Peyer's patch (tissue), 4 donors: ENCODE results near the gene RPS14. TPM values are rescaled to one million over a fixed set of nuclear protein-coding genes. Genes with fewer than 3 reads are reported as not detected.

Experiments used
- DNase-seq, 3 donors: peaks; one replicate each; pipeline ENCODE4 v3.0.0-alpha.2; 2017 to 2019
- H3K27ac ChIP-seq, 4 donors: fragments of 200-600 bp; sonication (generic); one replicate each; pipeline ENCODE4 v1.5.1; 2016 to 2019
- H3K27me3 ChIP-seq, 2 donors: fragments of 200-600 bp; sonication (generic); one replicate each; pipeline ENCODE4 v1.5.1; 2019
- H3K36me3 ChIP-seq, 3 donors: fragments of 200-600 bp; sonication (generic); one replicate each; pipeline ENCODE4 v1.5.1; 2016 to 2019
- H3K4me1 ChIP-seq, 4 donors: fragments of 200-600 bp; sonication (generic); one replicate each; pipeline ENCODE4 v1.5.1; 2016 to 2019
- H3K4me3 ChIP-seq, 4 donors: fragments of 200-600 bp; sonication (generic); 1 replicate in 3 of 4; 2 replicates in 1 of 4; pipeline ENCODE4 v1.5.1; 2016 to 2019; ENCODE audit warnings: mild to moderate bottlenecking in 1 of 4
- H3K9me3 ChIP-seq, 4 donors: fragments of 200-600 bp; sonication (generic); one replicate each; pipeline ENCODE4 v1.5.1; 2016 to 2019; ENCODE audit warnings: mild to moderate bottlenecking in 1 of 4
- POLR2A ChIP-seq, 2 donors: fragments of 450-650 bp; IDR thresholded peaks; one replicate each; pipeline ENCODE4 v1.5.1; 2017; ENCODE audit warnings: antibody characterized with exemption in 2 of 2, mild to moderate bottlenecking in 2 of 2, moderate library complexity in 2 of 2
- total RNA-seq, 4 donors: library from RNA; depleted of rRNA; stranded (reverse); fragments of >200 nt; gene quantifications; one replicate each; pipeline ENCODE4 v1.1.0, GENCODE V29; 2016
- TF ChIP-seq, protein P1 (sequence below), 6 experiments: fragments of 450-650 bp in 4 of 6; fragments of 200-600 bp in 2 of 6; sonication (generic) in 1 of 6; IDR thresholded peaks; one replicate each; pipeline ENCODE4 v1.5.1; 2017 to 2019; ENCODE audit warnings: antibody characterized with exemption in 6 of 6, mild to moderate bottlenecking in 3 of 6, moderate library complexity in 1 of 6

The RPS14 gene
- total RNA-seq, 4 donors from 2014 or later = 975 to 1,961 (median 1,274) TPM

DNA sequence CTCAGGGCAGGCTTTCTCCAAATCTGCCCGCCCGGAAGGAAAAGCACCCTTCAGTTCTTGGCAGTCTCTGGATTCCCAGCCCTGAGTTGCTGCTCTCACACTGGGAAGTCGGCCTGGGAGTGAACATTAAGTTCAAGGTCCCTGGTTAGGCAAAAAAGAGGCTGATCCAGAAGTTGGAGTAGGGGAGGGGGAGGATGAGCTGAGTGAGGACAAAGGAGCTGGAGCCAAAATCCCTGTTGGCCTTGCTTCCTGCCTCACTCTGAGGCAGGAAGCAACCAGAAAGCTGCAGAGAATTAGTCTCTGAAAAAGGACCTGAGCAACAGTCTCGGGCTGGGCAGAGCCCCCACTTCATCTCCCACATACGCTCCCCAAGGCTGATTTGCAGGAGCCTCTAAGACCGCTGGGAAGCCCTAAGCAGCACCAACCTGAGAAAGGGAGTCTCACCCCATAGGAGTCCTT is 15.0 kb upstream of the RPS14 start:
- H3K27ac ChIP-seq = peak overlapping the region in 2 of 4 donors; percentile 19 to 53

DNA sequence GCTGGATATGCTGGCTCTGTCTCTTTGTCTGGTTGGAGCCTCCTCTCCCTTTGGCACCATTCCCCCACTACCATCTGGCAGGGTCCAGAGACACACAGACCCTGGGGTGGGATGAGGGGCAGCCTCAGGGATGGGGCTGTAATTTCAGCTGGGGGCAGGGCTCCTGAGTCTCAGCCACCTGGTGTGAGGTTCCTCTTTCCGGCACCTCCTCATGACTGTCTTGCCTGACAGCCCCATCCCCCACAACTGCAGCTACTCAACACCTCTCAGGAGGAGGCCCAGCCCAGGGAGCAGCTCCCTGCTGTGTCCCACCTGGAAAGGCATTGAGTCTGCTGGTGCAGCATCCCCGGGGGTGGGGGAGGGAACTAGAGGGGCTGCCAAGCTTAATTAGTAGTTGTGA is 11.7 kb upstream of the RPS14 start:
- TF ChIP-seq, protein P1, sequence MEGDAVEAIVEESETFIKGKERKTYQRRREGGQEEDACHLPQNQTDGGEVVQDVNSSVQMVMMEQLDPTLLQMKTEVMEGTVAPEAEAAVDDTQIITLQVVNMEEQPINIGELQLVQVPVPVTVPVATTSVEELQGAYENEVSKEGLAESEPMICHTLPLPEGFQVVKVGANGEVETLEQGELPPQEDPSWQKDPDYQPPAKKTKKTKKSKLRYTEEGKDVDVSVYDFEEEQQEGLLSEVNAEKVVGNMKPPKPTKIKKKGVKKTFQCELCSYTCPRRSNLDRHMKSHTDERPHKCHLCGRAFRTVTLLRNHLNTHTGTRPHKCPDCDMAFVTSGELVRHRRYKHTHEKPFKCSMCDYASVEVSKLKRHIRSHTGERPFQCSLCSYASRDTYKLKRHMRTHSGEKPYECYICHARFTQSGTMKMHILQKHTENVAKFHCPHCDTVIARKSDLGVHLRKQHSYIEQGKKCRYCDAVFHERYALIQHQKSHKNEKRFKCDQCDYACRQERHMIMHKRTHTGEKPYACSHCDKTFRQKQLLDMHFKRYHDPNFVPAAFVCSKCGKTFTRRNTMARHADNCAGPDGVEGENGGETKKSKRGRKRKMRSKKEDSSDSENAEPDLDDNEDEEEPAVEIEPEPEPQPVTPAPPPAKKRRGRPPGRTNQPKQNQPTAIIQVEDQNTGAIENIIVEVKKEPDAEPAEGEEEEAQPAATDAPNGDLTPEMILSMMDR (IDR thresholded peaks at IDR 0.05) = no peak
- TF ChIP-seq POLR2A (IDR thresholded peaks at IDR 0.05) = no peak
- peak in 2 of 3 donors; percentile 83 to 84 for DNase-seq
- Histone ChIP-seq H3K4me3 (no peak overlapping the region), H3K27ac (peak overlapping the region in 2 of 4 donors; percentile 23 to 68), H3K36me3 (no peaks in the 10 kb centered on the region), H3K27me3 (no peaks in the 10 kb centered on the region), H3K4me1 (peaks cover 0 to 9% (median 1%) of the 10 kb centered on the region in 4 donors), H3K9me3 (no peaks in the 10 kb centered on the region)

More for the DNA sequence above, 15.0 kb upstream of the RPS14 start:
- H3K36me3 ChIP-seq = no peaks in the 10 kb centered on the region
- peaks cover 0 to 3% (median 0%) of the 10 kb centered on the region in 4 donors for H3K4me1 ChIP-seq
- DNase-seq = no peak
- H3K9me3 ChIP-seq = no peaks in the 10 kb centered on the region
- H3K4me3 ChIP-seq = no peak overlapping the region
- no peaks in the 10 kb centered on the region for H3K27me3 ChIP-seq
- TF ChIP-seq, protein P1 (IDR thresholded peaks at IDR 0.05) = no peak
- TF ChIP-seq POLR2A (IDR thresholded peaks at IDR 0.05) = no peak

DNA sequence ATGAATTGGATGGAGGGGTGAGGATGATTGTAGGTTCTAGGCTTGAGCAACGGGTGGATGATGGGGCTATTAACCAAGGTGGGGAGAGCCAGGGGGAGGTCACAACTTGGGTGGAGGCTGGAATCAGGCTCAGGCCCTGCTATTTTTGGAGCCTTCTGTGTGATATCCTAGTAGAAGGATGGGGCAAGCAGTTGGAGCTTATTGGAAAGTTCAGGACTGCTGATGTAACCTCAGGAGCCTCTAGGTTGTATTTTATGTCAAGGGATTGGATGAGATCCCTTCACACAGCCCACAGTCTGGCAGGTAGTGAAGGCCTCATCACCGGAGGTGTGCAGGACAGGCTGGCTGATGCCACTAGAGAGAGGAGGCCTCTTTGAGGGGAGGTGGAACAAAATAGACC is 11.2 kb upstream of the RPS14 start:
- no peaks in the 10 kb centered on the region for H3K9me3 ChIP-seq
- no peaks in the 10 kb centered on the region for H3K27me3 ChIP-seq
- TF ChIP-seq, protein P1 (IDR thresholded peaks at IDR 0.05) = no peak
- no peak for TF ChIP-seq POLR2A (IDR thresholded peaks at IDR 0.05)
- peak overlapping the region in 2 of 4 donors; percentile 23 to 68 for H3K27ac ChIP-seq
- no peak overlapping the region for H3K4me3 ChIP-seq
- H3K36me3 ChIP-seq = no peaks in the 10 kb centered on the region
- H3K4me1 ChIP-seq = peaks cover 0 to 9% (median 1%) of the 10 kb centered on the region in 4 donors
- no peak for DNase-seq

DNA sequence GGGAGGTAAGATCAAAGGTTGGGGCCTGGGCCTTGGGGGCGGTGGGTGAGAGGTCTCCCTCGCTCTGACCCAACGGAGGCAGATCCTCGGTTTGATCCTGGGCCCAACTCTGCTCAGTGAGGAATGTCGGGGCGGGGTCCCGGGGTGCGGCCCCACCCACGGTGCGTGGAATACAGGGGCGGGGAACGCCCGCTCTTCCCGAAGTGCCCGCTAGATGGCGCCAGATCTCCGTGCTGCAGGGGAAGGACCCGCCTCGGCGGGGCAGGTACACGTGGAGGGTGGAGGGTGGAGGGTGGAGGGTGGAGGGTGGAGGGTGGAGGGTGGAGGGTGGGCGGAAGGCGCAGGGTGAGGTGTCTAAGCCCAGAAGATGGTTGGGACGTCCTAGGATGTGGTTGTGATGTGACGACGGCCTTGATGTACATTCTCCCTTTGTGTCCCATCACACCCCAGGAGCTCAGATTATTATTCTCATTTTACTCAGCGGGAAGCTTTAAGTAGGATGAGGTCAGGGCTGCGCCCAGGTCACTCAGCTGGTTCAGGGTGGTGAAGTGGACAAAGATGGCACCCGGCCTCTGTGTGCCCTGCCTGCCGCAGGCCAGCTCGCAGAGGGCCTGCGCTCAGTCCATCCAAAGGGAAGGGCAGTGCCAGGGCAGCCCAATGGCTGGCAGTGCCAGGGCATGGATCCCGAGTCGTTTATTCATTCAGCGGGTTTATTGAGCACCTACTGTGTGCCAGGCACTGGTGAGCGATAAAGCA is 9.4 kb upstream of the RPS14 start:
- H3K27ac ChIP-seq = peak overlapping the region in 1 of 4 donors; percentile 17
- peak overlapping the region in 2 of 4 donors; percentile 1 to 36 for H3K4me3 ChIP-seq

DNA sequence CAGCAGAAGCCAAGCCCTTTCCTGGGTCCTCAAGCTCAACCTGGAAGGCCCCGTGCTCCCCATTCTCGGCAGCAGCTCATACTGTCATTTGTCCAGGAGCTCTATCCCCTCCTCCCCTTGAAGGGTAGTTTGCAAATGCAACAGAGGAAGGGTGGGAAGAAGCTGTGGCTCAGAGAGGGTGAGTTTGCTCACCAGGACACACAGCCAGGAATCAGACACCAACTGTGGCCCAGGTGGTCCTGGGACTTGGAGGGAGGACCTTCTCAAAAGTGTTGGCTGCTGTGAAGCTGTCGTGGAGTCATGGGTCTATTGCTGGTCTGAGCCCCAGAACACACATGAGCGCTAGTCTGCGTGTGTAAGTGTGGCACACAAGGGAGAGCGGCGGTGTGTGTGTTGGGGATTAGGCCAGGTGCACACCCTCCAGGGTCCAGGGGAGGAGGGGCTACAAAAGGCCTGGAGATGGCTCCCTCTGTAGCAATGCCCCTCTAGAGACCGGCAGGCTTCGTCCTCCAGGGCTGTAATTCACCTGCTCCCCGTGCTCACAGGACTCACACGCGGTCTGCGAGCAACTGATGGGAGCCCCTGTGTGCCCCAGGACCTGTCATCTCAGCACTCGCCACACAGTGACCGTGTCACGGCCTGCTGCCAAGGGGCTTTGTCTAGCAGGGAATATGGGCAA is 8.2 kb upstream of the RPS14 start:
- Histone ChIP-seq H3K9me3 (no peaks in the 10 kb centered on the region), H3K4me1 (peaks cover 0 to 9% (median 1%) of the 10 kb centered on the region in 4 donors), H3K27me3 (no peaks in the 10 kb centered on the region), H3K36me3 (no peaks in the 10 kb centered on the region), H3K27ac (no peak overlapping the region), H3K4me3 (no peak overlapping the region)
- TF ChIP-seq POLR2A (IDR thresholded peaks at IDR 0.05) = no peak
- DNase-seq = no peak

More for the DNA sequence above, 9.4 kb upstream of the RPS14 start:
- peaks cover 0 to 9% (median 1%) of the 10 kb centered on the region in 4 donors for H3K4me1 ChIP-seq
- H3K27me3 ChIP-seq = no peaks in the 10 kb centered on the region
- peak; percentile 80 to 91 (median 89) for DNase-seq
- H3K9me3 ChIP-seq = no peaks in the 10 kb centered on the region
- H3K36me3 ChIP-seq = no peaks in the 10 kb centered on the region
- no peak for TF ChIP-seq POLR2A (IDR thresholded peaks at IDR 0.05)
- TF ChIP-seq, protein P1 (IDR thresholded peaks at IDR 0.05) = peak; percentile 83 to 94 (median 91)

DNA sequence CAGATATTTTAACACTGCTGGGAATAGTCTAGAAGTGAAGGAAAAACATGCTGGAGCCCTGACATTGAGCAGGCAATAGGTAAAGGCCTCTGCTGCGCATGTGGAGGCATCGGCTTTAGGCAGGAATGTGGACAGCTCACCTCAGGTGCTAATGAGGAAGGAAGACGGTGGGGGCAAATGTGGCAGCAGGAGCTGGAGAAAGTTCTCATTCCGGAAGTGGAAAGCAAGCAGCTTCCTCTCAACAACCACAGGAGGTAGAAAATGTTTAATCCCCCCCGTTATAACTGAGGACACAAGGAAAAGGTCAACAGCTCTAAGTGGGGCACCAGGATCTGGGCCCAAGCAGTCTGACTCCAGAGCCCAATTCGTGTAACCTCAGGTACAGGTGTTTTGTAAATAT is 7.6 kb upstream of the RPS14 start:
- Histone ChIP-seq H3K4me3 (no peak overlapping the region), H3K27me3 (no peaks in the 10 kb centered on the region), H3K4me1 (peaks cover 0 to 9% (median 1%) of the 10 kb centered on the region in 4 donors), H3K36me3 (no peaks in the 10 kb centered on the region), H3K27ac (no peak overlapping the region), H3K9me3 (no peaks in the 10 kb centered on the region)
- DNase-seq = peak in 2 of 3 donors; percentile 47 to 54
- no peak for TF ChIP-seq POLR2A (IDR thresholded peaks at IDR 0.05)
- TF ChIP-seq, protein P1 (IDR thresholded peaks at IDR 0.05) = no peak
